HG03442 (cell line): Measurements from ENCODE around the gene MCCC2.
"Not testable (repeated sequence)": the region's sequence is repeated elsewhere in the genome, so short reads cannot be mapped to it uniquely, and the experiment has no call there.

Experiments used
- ATAC-seq: cut with Tn5 transposase; IDR thresholded peaks from one replicate; pipeline ENCODE4 v1.9.1; 2021; ENCODE audit warnings: mild to moderate bottlenecking, moderate library complexity; ENCODE audit not compliant: unreplicated experiment

The MCCC2 gene

DNA sequence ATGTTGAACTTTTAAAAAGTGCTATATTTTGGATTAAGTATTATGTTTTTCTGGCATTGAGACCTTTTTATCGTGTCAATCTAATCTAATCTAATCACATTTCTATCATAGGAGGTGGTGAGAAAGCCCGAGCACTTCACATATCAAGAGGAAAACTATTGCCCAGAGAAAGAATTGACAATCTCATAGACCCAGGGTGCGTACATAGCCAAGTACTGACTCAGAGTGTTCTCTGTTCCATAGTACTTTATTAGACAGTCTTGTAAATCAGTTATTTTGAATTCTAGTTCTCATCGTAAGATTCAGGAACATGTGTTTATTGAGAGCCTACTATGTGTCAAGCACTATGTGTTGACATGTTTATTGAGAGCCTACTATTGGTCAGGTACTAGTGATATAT lies 9.0 kb downstream of the MCCC2 start:
- no peak for ATAC-seq

DNA sequence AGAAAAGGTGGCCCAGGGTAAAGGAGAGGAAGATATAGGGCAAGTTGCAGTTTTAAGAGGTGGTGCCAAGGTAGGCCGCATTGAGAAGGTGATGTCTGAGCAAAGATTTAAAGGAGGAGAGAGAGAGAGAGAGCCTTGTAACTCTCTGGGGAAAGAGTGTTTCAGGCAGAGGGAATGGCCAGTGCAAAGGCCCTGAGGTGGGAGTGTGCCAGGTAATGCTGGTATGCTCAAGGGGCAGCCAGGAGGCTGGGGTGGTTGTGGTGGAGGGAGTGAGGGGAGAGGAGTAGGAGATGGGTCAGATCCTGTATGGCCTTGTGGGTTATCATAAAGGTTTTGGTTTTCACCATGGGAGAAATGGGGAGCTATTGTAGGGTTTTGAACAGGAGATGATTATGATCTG lies 9.9 kb downstream of the MCCC2 start:
- no peak for ATAC-seq

DNA sequence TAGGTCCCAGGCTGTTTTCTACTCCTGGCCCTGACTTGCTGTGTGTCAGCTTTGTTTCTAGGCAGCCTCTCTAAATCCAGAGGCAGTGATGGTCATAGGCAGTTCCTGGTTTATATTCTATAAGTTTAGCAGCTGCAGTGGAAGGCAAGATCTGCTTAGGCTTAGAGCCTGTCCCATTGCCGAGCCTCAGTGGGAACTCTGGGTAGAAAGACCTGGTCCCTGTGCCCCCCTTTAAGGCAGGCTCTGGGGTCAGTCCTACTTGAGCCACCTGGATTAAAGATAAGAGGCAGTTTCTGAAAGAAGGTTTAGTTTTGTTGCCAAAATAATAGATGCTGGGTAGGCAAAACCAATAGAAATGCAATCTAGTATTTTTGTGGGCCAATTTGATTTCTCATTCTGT lies 13.6 kb downstream of the MCCC2 start:
- ATAC-seq: no peak

DNA sequence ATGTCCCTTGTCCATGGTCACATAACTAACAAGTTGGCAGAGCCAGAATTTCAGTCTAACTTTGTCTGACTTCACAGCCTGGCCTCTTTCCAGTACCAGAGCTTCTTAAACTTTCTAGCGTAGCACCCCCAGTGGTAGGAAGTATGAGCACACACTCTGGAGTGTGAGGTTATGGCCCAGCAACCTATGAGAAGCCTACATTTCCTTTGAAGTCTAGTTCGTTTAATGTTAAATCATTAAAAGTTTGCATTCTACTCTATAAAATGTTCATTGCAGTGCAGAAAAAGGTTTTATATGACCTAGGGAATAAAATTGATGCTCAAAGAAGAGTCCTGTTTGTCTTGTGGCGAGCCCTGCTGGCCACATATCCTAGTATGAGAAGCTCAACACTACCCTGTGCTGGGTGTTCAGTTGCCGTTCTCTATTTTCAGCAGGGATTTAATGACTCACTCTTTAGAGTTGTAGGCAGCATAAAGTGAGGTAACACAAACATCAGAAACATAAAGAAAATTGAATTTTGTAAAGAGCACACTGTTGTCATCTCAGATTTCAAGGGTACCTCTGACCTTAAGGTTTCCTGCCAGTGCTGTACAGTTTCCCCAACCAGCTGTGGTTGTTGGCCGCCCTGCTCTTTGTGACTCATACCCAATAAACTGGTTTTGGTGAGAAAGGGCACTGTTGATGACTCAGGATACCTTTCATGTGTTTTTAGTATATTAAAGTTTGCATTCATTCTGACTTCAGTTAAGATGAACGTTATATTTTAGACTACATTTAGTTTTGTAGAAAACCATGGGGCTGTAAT lies 14.3 kb downstream of the MCCC2 start:
- peak; percentile 87 for ATAC-seq

DNA sequence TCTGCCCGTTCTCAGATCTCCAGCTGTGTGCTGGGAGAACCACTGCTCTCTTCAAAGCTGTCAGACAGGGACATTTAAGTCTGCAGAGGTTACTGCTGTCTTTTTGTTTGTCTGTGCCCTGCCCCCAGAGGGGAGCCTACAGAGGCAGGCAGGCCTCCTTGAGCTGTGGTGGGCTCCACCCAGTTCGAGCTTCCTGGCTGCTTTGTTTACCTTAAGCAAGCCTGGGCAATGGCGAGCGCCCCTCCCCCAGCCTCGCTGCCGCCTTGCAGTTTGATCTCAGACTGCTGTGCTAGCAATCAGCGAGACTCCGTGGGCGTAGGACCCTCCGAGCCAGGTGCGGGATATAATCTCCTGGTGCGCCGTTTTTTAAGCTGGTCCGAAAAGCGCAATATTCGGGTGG lies 22.8 kb downstream of the MCCC2 start:
- not testable (repeated sequence) for ATAC-seq

DNA sequence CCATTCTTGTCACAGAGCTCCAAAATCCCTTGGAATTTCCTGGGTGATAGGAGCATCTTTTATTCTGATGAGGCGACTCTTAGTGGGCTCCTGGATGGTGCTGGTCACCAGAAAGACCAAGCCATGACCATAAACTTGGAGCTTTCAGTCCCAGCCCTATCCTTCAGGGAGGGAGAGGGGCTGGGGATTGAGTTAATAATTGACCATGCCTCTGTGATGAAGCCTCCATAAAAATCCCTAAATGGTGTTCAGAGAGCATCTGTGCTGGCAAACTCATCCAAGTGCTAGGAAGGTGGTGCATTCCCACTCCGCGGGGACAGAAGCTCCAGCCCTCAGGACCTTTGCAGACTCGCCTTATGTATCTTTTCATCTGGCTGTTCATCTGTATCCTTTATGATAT lies 28.7 kb downstream of the MCCC2 start:
- ATAC-seq: no peak

DNA sequence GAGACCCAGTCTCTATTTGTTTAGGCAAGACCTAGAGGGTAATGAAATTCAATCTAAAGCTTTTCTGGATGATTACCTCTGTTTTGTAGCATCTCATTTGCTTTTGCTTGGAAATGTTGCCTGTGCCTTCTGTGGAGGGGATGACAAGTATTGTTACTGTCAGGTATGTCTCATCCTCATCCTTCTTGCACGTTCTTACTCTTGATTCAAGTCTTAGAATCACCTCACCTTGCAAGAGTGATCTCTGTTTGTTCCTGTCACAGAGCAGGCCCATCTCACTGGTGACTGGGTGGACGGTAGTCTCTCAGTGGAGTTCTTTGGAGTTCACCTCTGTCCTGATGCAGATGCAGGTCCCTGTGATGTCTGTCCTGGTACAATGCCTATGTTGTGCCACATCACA lies 33.5 kb downstream of the MCCC2 start:
- ATAC-seq: no peak

DNA sequence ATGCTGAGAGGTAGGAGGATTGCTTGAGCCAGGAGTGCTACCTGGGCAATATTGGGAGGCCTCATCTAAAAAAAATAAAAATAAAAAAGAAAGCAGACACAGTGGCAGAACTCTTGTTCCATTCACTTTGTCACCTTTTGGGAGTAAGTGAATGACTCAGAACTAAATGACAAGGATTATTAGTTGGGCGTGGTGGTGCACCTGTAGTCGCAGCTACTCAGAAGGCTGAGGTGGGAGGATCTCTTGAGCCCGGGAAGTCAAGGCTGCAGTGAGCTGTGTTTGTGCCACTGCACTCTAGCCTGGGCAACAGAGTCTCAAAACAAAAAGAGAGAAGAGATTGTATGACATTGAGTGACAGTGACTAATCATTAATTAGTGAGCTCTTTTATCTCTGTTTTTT lies 34.1 kb downstream of the MCCC2 start:
- no peak for ATAC-seq

DNA sequence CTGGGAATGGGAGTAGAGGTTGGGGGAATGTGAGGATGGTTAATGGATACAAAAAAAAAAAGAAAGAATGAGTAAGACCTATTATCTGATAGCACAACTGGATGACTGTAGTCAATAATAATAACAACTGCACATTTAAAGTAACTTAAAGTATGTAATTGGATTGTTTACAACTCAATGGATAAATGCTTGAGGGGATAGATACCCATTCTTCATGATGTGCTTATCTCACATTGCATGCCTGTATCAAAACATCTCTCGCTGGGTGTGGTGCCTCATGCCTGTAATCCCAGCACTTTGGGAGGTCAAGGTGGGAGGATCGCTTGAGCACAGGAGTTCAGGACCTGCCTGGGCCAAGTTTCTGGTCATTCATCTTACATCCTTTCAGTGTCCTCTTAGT lies 34.6 kb downstream of the MCCC2 start:
- no peak for ATAC-seq

DNA sequence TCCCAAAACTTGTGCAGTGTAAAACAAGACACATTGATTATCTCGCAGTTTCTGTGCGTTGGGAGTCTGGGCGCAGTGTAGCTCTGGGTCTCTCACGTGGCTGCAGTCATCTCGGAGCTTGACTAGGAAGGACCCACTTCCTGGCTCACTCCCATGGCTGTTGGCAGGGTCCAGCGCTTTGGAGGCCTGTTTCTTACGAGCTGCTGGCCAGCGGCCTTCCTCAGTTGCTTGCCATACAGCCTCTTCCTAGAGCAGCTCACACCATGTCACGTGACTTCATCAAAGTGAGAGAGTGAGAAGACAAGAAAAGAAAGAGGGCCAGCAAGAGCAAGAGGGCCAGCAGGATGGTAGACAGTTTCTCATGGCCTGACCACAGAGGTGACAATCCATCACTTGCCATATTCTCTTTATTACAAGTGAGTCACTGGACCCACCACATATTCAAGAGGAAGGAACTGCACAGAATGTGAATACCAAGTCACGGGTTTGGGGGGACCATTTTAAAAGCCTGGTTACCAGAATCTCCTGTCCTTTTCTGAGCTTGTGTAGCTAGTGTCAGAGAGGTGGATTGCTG lies 36.2 kb downstream of the MCCC2 start:
- no peak for ATAC-seq

DNA sequence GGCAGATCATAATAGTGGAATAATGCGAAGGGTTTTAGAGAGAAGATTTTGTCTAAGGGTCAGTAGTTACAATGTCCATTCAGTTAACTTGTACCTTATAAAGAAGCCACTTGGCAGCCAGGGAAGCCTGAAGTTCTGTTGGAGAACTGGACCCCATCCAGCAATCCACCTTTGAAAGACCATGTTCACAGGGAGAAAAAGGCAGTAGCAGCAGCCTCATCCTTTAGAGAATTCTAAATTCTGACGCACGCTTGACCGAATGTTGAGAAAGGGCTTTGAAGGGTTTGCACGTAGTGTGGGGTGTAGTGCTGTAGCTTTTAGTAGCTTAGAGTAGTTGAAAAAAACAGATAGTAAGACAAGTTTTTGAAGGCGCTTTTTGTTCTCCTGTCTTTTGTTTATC lies 42.8 kb downstream of the MCCC2 start:
- no peak for ATAC-seq

DNA sequence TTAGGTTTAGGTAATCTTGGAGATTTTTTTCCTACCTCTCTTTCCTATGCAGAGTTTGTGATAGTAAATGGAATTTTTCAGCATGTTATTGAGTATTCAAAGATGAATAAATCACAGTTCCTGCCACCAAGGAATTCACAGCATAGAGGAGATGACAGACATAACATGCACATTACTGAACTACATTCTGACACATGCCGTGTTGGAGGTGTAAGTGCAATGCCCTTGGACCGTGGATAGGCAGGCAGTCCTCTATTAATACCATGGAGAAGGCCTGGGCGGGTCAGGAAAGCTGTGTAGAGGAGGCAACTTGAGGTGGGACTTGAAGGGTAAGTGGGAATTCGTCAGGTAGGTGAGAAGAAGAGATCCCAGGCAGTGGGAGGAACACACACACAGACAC lies 43.9 kb downstream of the MCCC2 start:
- ATAC-seq: no peak

DNA sequence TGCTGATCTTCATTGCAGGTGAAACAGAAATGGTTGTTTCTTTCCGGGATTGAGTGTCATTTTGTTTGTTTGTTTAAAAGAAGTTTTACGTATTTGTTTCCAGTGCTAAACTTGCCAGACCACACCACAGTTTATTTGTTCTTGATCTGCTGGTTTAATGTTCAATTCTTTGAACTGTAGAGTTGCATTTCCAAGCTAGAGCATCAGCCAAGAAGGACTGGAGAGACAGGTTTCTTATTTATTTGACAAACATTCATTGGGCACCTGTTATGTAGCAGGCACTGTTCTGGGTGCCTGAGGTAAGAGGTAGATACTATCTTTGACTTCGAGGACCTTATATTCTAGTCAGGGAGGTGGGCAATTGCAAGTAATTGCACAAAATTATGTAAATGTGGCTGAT lies 45.0 kb downstream of the MCCC2 start:
- ATAC-seq: no peak

DNA sequence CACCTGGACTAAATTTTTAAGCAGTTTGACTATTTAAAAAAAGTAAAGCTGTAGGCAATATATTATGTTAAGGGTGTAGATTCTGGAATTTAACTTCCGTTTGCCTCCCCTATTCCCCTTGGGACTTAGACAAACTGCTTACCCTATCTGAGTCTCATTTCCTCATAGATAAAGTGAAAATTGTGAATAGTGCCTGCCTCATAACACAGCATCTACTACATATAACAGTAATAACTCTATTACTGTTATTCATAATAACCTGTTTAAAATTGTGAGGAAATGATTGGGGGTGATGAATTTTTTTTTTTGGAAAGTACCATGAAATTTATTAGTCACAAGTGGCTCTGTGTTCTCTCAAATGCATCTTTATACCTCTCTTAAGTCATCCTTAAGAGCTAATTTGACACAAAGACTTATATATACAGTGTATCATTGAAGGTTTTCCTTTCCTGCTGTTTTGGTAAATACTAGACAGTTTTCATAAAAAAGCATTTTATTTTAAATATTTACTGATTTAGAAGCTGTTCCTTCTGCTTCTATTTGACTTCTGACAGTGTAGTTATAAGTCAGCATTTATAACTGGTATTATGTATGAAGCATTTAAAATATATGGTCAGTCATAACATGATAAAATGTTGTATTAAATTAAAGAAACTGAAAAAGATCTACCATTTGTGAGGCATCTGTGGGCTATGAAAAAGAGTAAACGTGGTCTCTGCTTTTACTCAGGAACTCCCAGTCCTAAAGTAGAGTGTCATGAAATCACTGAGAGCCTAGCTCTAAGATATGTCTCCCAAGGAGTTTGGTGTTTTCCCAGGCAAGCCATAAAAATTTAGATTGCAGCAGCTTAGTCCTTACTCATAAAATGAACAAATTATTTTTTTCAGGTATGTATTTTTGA lies 46.4 kb downstream of the MCCC2 start:
- no peak for ATAC-seq

DNA sequence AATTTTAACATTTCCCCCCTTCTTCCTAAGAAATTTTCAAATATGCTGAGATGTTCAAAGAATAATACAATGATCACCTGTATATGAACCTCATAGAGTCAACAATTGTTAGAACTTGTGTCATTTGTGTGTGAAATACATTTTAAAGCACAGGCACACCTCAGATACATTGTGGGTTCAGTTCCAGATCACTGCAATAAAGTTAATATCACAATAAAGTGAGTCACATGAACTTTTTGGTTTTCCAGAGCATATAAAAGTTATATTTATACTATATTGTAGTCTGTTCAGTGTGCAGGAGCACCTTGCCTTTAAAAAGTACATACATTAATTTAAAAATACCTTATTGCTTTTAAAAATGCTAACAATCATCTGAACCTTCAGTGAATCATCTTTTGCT lies 50.0 kb downstream of the MCCC2 start:
- ATAC-seq: no peak

DNA sequence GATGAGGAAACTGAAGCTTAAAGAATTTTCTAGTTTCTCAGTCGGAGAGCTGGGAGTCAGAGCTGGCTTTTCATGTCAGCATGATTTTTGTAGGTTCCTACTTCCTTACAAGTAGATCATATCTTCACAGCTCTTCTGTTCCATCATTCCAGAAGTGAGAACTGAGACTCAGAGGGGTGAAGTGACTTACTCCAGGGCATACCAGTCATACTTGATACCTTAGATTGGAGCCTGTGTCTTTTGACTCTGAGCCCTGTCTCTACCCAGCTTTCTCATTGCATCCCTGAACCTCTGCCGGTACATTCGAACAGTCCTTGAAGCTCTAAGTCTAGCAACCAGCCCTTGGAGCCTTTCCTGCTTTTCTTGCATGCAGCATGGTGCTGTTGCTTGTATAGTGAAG lies 53.3 kb downstream of the MCCC2 start:
- ATAC-seq: no peak

DNA sequence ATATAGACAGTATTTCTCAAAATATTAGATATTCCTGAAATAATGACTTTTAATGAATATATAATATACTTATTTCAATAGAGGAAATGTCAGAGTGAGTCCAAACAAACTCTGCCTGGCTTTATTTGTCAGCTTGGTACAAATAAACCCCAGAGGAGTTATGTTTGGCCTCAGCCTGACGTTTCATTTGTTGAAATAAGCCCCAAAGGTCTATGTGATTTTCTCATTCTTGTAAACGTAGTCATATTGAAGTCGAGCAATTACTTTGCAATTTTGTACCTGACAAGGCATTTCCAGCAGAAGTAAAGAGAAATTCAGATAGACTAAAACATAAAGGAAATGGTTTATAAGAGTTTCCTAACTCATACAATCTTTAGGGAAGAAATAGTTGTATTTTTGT lies 57.9 kb downstream of the MCCC2 start:
- ATAC-seq: no peak

DNA sequence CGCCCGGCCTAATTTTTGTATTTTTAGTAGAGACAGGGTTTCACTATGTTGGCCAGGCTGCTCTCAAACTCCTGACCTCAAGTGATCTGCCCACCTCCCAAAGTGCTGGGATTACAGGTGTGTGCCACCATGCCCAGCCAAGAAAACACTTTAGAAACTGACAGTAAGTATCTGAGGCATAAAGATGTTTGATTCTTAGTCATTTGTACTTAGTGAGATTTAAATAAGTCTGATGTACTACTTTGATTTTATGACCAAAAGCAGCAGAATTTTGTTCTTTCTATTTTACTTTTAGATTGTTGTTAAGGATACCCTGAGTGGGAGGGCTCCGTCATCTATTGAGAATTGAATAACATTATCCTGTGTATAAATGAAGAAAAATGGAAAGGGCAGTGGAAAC lies 63.8 kb downstream of the MCCC2 start:
- not testable (repeated sequence) for ATAC-seq

DNA sequence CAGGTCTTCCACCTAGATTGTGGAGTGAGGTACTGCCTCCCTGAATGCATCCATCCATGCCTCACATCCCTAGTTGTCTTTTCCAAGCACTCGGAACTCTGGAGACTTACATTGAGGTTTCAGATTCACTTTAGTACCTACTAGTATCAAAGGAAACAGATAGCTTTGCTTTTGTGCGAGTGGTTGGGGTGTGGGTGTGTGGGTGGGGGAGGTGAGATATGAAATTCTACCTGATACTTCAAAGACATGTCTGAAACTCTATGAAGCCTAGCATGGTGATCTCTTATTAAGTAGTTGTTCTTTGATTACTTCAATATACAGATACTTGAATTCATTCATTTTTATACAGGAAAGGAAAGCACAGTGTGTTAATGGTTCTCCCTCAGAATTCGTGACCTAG lies 64.4 kb downstream of the MCCC2 start:
- no peak for ATAC-seq

DNA sequence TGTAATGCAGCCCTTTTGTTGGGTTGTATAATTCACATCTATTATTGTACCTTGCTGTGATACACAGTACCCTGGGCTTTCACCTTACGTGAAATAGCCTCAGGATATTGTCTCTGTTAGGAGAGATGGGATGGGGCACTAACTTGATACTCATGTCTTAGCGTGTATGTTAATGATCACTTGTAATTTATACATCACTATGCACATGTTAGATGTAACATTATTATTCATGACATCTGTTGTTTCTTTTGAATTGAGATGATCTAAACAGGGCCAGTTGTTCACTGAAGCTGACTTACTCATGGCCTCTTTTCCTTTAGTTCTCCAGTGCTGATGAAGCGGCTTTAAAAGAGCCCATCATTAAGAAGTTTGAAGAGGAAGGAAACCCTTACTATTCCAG lies 65.2 kb downstream of the MCCC2 start:
- no peak for ATAC-seq

DNA sequence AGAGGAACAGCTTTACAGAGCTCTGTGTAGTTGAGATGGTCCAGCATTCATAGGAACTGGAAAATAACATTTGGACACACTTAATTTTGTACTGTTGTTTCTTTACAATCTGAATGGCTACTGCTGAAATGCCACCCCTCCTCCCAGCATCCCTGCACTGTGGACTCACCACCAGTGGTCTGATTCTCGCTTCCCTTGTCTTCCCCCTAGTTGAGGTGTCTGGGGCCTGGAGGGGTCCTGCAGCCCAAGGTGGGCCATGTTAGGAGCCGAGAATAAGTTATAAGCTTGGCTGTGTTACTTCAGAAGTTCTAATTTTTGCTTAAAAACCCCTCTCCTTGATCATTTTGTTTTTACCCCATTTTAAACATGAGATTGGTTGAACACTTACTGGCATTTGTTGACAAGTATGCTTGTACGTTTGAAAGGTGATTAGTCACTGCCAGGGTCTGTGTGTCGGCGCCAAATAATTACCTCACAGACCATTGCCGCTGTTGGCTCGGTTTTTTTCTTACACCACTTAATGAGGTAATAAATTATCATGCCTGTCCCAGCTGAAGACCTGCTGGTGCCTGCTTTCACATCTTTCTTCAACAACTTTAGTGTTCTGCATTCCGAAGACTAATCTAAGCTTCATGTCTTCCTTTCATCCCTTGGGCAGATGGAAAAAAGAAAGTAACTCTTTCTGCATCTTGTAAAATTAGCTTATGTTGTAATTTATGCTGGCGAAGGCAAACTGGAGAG lies 65.8 kb downstream of the MCCC2 start:
- no peak for ATAC-seq
